Left lung (tissue), 10 donors: Measurements from ENCODE around the gene IFIH1. TPM values are rescaled to one million over a fixed set of nuclear protein-coding genes. Genes with fewer than 3 reads are reported as not detected.

Experiments
- ATAC-seq: fragments of 200-7000 bp; cut with Tn5 transposase; one replicate; pipeline ENCODE4 v1.9.1; 2020; ENCODE audit warnings: moderate library complexity
- DNase-seq, 4 donors: peaks; one replicate each; pipeline ENCODE4 v3.0.0-alpha.2; 2013 to 2020
- H3K27ac ChIP-seq, 2 donors: fragments of 200-600 bp; sonication (generic) in 1 of 2; one replicate each; pipeline versions ENCODE4 v1.5.0 to v1.8.0; 2020 to 2021
- H3K27me3 ChIP-seq, 2 donors: fragments of 200-600 bp; sonication (generic) in 1 of 2; one replicate each; pipeline versions ENCODE4 v1.5.0 to v1.8.0; 2020 to 2021
- H3K36me3 ChIP-seq, 2 donors: fragments of 200-600 bp; sonication (generic) in 1 of 2; one replicate each; pipeline versions ENCODE4 v1.5.0 to v1.8.0; 2020 to 2021
- H3K4me1 ChIP-seq, 2 donors: fragments of 200-600 bp; one replicate each; pipeline ENCODE4 v1.8.0; 2021
- H3K4me3 ChIP-seq, 2 donors: fragments of 200-600 bp; sonication (generic) in 1 of 2; one replicate each; pipeline versions ENCODE4 v1.5.0 to v1.8.0; 2020 to 2021; ENCODE audit warnings: mild to moderate bottlenecking in 1 of 2
- H3K9me3 ChIP-seq, 2 donors: fragments of 200-600 bp; sonication (generic) in 1 of 2; one replicate each; pipeline versions ENCODE4 v1.5.0 to v1.8.0; 2020 to 2021
- intact Hi-C, 2 donors: fragments of 100-400 bp; cut with DNase I; formaldehyde crosslinking; loops; one replicate each; pipeline versions ENCODE4 v1.11.2 to v1.14.2; 2022
- polyA plus RNA-seq, 6 donors: library from polyadenylated mRNA; unstranded; fragments of 120-200 nt; gene quantifications; one replicate each; pipeline ENCODE4 v1.2.1, GENCODE V29; 2013; ENCODE audit not compliant: insufficient read length in 6 of 6
- total RNA-seq, 2 donors: library from RNA; stranded (reverse); fragmentation: NEBNext Ultra II Directional; extraction: Animal tissue kit (Norgen Biotek cat#: 25700); gene quantifications; one replicate each; pipeline ENCODE4 v1.2.1, GENCODE V29; 2021
- TF ChIP-seq, protein P1 (sequence below), 2 donors: fragments of 200-600 bp; sonication (generic) in 1 of 2; IDR thresholded peaks; one replicate each; pipeline versions ENCODE4 v1.5.0 to v1.8.0; 2021; ENCODE audit warnings: antibody characterized with exemption in 2 of 2
- donor health status: DM: no; HTN: yes; CAD: no.
- donor health status: DM: no; HTN: no; CAD: no.

IFIH1 gene
- total and polyA plus RNA-seq, 8 donors: 11.6 to 33.5 (median 12.8) TPM

DNA sequence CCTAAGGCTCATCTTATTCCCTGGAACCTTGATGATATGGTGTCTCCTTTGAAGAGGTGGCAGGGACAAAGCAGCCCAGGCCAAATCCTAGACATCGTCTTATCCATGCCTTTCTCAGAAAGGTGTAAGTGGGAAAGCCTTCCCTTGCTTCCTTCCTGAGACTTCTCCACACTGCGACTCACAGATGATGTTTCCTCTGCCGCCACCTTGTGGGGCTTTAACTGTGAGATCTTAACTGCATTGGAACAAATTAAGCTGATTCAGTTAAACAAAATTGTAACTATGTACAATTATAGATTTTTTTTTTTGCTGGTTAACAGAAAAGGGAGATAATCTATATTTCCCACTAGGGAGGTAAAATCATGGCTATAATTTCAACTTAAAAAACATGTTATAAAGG is 15.5 kb upstream of the IFIH1 start:
- DNase-seq: no peak
- Histone ChIP-seq H3K4me3 (no peak overlapping the region), H3K36me3 (no peaks in the 10 kb centered on the region), H3K27ac (no peak overlapping the region), H3K27me3 (no peaks in the 10 kb centered on the region), H3K4me1 (peaks cover 0 to 14% of the 10 kb centered on the region in 2 donors), H3K9me3 (no peaks in the 10 kb centered on the region)
- TF ChIP-seq, protein P1, sequence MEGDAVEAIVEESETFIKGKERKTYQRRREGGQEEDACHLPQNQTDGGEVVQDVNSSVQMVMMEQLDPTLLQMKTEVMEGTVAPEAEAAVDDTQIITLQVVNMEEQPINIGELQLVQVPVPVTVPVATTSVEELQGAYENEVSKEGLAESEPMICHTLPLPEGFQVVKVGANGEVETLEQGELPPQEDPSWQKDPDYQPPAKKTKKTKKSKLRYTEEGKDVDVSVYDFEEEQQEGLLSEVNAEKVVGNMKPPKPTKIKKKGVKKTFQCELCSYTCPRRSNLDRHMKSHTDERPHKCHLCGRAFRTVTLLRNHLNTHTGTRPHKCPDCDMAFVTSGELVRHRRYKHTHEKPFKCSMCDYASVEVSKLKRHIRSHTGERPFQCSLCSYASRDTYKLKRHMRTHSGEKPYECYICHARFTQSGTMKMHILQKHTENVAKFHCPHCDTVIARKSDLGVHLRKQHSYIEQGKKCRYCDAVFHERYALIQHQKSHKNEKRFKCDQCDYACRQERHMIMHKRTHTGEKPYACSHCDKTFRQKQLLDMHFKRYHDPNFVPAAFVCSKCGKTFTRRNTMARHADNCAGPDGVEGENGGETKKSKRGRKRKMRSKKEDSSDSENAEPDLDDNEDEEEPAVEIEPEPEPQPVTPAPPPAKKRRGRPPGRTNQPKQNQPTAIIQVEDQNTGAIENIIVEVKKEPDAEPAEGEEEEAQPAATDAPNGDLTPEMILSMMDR (IDR thresholded peaks at IDR 0.05): peak in 1 of 2 donors; percentile 20
- peak; percentile 55 for ATAC-seq
- intact Hi-C loops: no loop called here

GRCh38 chr2:162330881-162331280 is 12.4 kb upstream of the IFIH1 start:
- Histone ChIP-seq H3K9me3 (no peaks in the 10 kb centered on the region), H3K36me3 (no peaks in the 10 kb centered on the region), H3K27me3 (no peaks in the 10 kb centered on the region), H3K27ac (no peak overlapping the region), H3K4me1 (peaks cover 0 to 15% of the 10 kb centered on the region in 2 donors), H3K4me3 (no peak overlapping the region)
- DNase-seq: no peak
- no peak for ATAC-seq
- TF ChIP-seq, protein P1 (IDR thresholded peaks at IDR 0.05): no peak
- intact Hi-C loops: no loop called here

GRCh38 chr2:162328424-162329157 is 10.1 kb upstream of the IFIH1 start:
- H3K27me3 ChIP-seq: no peaks in the 10 kb centered on the region
- no peaks in the 10 kb centered on the region for H3K9me3 ChIP-seq
- TF ChIP-seq, protein P1 (IDR thresholded peaks at IDR 0.05): no peak
- no peak for ATAC-seq
- DNase-seq: no peak
- no peak overlapping the region for H3K27ac ChIP-seq
- intact Hi-C loops: no loop called here
- peaks cover 0 to 15% of the 10 kb centered on the region in 2 donors for H3K4me1 ChIP-seq
- H3K4me3 ChIP-seq: no peak overlapping the region
- no peaks in the 10 kb centered on the region for H3K36me3 ChIP-seq

DNA sequence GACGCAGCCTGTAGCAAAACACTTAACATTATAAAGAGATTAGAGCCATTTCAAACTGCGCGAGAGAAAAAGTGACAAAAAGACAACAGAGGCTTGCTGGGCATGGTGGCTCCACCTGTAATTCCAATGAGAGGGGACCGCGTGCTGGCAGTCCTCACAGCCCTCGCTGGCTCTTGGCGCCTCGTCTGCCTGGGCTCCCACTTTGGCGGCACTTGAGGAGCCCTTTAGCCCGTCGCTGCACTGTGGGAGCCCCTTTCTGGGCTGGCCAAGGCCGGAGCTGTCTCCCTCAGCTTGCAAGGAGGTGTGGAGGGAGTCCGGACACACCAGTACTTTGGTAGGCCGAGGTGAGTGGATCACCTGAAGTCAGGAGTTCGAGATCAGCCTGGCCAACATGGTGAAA is 9.3 kb upstream of the IFIH1 start:
- Histone ChIP-seq H3K4me3 (no peak overlapping the region), H3K36me3 (no peaks in the 10 kb centered on the region), H3K4me1 (peaks cover 0 to 14% of the 10 kb centered on the region in 2 donors), H3K27me3 (no peaks in the 10 kb centered on the region), H3K9me3 (no peaks in the 10 kb centered on the region), H3K27ac (no peak overlapping the region)
- no peak for ATAC-seq
- peak in 1 of 4 donors; percentile 54 for DNase-seq
- intact Hi-C loops: no loop called here
- TF ChIP-seq, protein P1 (IDR thresholded peaks at IDR 0.05): no peak

- H3K9me3 ChIP-seq: no peaks in the 10 kb centered on the region
- TF ChIP-seq, protein P1 (IDR thresholded peaks at IDR 0.05): peak; percentile 31 to 50
- H3K4me1 ChIP-seq: peaks cover 0 to 10% of the 10 kb centered on the region in 2 donors
- ATAC-seq (no peak), DNase-seq (no peak)
- no peak overlapping the region for H3K4me3 ChIP-seq
- intact Hi-C loops: no loop called here
- no peaks in the 10 kb centered on the region for H3K36me3 ChIP-seq
- no peaks in the 10 kb centered on the region for H3K27me3 ChIP-seq
- no peak overlapping the region for H3K27ac ChIP-seq
Measured at GRCh38 chr2:162327134-162327769, 8.8 kb upstream of the IFIH1 start.
